ENCODE results near the gene JMY.

JMY gene

GRCh38 chr5:79257314-79257713, 21.4 kb downstream of the JMY start:
- H3K9me3 Mint-ChIP-seq = no peaks in the 10 kb centered on the region
- H3K27ac Mint-ChIP-seq = no peak overlapping the region
- no peaks in the 10 kb centered on the region for H3K27me3 Mint-ChIP-seq
- peaks cover 12% of the 10 kb centered on the region for H3K36me3 Mint-ChIP-seq (ENCODE audit: low read depth)
- no peak overlapping the region for H3K4me3 Mint-ChIP-seq
- H3K4me1 Mint-ChIP-seq (ENCODE audit: low read depth) = peaks cover 34% of the 10 kb centered on the region

DNA sequence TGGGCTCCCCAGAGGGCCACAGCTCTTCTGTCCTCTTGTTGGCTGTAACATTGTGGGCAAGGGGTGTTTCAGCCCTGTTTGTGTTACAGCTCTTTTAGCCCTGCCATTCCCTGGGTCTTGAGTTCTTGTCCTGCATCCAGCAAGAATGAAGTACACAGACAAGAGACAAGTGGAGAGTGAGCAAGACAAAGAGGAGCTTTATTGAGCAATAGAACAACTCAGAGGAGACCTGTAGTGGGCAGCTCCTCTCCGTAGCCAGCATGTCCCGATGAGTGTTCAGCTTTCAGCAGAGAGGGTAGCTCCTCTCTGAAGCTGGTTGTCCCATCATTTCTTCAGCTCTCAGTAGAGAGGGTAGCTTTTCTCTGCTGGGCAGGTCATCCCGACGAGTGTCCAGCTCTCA, 22.9 kb downstream of the JMY start:
- Mint-ChIP-seq H3K27ac (no peak overlapping the region), H3K36me3 (ENCODE audit: low read depth) (peaks cover 5% of the 10 kb centered on the region), H3K9me3 (no peaks in the 10 kb centered on the region), H3K27me3 (no peaks in the 10 kb centered on the region), H3K4me1 (ENCODE audit: low read depth) (peaks cover 42% of the 10 kb centered on the region), H3K4me3 (no peak overlapping the region)

DNA sequence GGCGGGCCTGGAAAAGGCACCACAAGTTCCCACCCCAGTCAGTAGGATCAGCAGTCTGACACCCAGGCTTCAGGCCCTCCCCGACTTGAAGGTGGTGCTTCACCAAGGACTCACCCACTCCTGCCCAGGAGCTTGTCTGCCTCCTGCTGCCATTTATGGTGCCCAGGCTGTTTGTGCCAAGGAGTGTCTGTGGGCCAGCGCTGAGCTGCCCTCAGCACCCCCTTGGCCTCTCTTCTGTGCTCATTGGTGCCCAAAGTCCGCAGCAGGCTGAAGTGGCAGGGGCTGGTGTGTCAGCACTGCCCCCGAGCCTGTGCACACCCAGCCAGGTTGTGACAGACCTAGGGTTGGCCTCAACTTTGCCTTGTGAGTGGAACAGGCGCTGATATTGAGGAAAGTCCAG, 23.5 kb downstream of the JMY start:
- no peaks in the 10 kb centered on the region for H3K9me3 Mint-ChIP-seq
- peaks cover 38% of the 10 kb centered on the region for H3K4me1 Mint-ChIP-seq (ENCODE audit: low read depth)
- no peak overlapping the region for H3K4me3 Mint-ChIP-seq
- peaks cover 5% of the 10 kb centered on the region for H3K36me3 Mint-ChIP-seq (ENCODE audit: low read depth)
- H3K27ac Mint-ChIP-seq = no peak overlapping the region
- no peaks in the 10 kb centered on the region for H3K27me3 Mint-ChIP-seq

GRCh38 chr5:79259810-79260209, 23.9 kb downstream of the JMY start:
- no peaks in the 10 kb centered on the region for H3K27me3 Mint-ChIP-seq
- H3K4me3 Mint-ChIP-seq = no peak overlapping the region
- peaks cover 34% of the 10 kb centered on the region for H3K4me1 Mint-ChIP-seq (ENCODE audit: low read depth)
- H3K9me3 Mint-ChIP-seq = no peaks in the 10 kb centered on the region
- no peak overlapping the region for H3K27ac Mint-ChIP-seq
- peaks cover 5% of the 10 kb centered on the region for H3K36me3 Mint-ChIP-seq (ENCODE audit: low read depth)

DNA sequence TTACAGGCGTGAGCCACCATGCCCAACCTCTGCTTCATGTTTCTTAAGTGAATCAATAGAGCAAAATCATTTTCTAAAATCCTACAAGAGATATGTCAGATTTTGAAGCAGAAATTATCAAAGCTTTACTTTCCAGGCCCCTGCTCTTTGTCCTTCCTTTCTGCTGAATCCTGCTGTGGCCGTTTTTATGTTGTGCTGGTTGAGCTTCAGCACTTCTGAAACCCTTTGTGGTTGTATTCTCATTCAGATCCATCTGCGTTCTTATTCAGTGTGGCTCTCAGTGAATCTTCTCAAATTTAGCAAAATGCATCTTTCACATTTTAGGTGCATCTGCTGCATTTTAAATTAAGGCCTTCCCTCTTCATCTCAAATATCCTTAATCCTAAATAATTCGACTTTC, 26.0 kb downstream of the JMY start:
- H3K4me1 Mint-ChIP-seq (ENCODE audit: low read depth) = peaks cover 25% of the 10 kb centered on the region
- no peaks in the 10 kb centered on the region for H3K27me3 Mint-ChIP-seq

GRCh38 chr5:79263290-79263689, 27.4 kb downstream of the JMY start:
- Mint-ChIP-seq H3K27ac (no peak overlapping the region), H3K9me3 (no peaks in the 10 kb centered on the region), H3K36me3 (ENCODE audit: low read depth) (peaks cover 4% of the 10 kb centered on the region), H3K4me1 (ENCODE audit: low read depth) (peaks cover 25% of the 10 kb centered on the region), H3K4me3 (no peak overlapping the region), H3K27me3 (no peaks in the 10 kb centered on the region)

More for the DNA sequence above, 26.0 kb downstream of the JMY start:
- H3K4me3 Mint-ChIP-seq = no peak overlapping the region
- H3K36me3 Mint-ChIP-seq (ENCODE audit: low read depth) = peaks cover 4% of the 10 kb centered on the region
- no peaks in the 10 kb centered on the region for H3K9me3 Mint-ChIP-seq
- no peak overlapping the region for H3K27ac Mint-ChIP-seq

GRCh38 chr5:79267180-79267579, 31.2 kb downstream of the JMY start:
- Mint-ChIP-seq H3K36me3 (ENCODE audit: low read depth) (peaks cover 6% of the 10 kb centered on the region), H3K27me3 (no peaks in the 10 kb centered on the region), H3K27ac (no peak overlapping the region), H3K4me3 (no peak overlapping the region), H3K9me3 (peaks cover 3% of the 10 kb centered on the region), H3K4me1 (ENCODE audit: low read depth) (peaks cover 20% of the 10 kb centered on the region)

GRCh38 chr5:79269733-79270166, 33.8 kb downstream of the JMY start:
- H3K27ac Mint-ChIP-seq = no peak overlapping the region
- peaks cover 5% of the 10 kb centered on the region for H3K9me3 Mint-ChIP-seq
- H3K27me3 Mint-ChIP-seq = no peaks in the 10 kb centered on the region
- no peak overlapping the region for H3K4me3 Mint-ChIP-seq
- H3K36me3 Mint-ChIP-seq (ENCODE audit: low read depth) = peaks cover 20% of the 10 kb centered on the region
- H3K4me1 Mint-ChIP-seq (ENCODE audit: low read depth) = peaks cover 10% of the 10 kb centered on the region

DNA sequence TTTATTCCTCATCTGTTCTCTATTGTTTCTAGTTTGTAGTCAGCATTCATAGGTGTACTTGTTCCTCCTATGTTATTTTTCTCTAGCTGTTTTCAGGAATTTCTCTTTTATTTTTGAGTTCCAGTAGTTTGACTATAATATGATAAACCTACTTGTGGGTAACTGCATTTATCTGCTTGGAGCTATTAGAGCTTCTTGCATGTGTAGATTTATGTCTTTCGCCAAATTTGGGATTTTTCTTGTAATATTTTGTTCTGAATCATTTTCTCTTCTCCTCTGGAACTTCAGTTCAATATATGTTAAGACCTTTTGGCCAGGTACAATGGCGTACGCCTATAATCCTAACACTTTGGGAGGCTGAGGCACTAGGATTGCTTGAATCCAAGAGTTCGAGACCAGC, 37.4 kb downstream of the JMY start:
- Mint-ChIP-seq H3K9me3 (peaks cover 5% of the 10 kb centered on the region), H3K4me1 (ENCODE audit: low read depth) (peaks cover 22% of the 10 kb centered on the region), H3K27me3 (no peaks in the 10 kb centered on the region), H3K27ac (no peak overlapping the region), H3K36me3 (ENCODE audit: low read depth) (peaks cover 30% of the 10 kb centered on the region), H3K4me3 (no peak overlapping the region)

- Mint-ChIP-seq H3K27me3 (no peaks in the 10 kb centered on the region), H3K4me1 (ENCODE audit: low read depth) (peaks cover 10% of the 10 kb centered on the region), H3K27ac (no peak overlapping the region), H3K36me3 (ENCODE audit: low read depth) (peaks cover 22% of the 10 kb centered on the region), H3K4me3 (no peak overlapping the region), H3K9me3 (no peaks in the 10 kb centered on the region)
These were observed 48.9 kb downstream of the JMY start for GRCh38 chr5:79284846-79285245.

DNA sequence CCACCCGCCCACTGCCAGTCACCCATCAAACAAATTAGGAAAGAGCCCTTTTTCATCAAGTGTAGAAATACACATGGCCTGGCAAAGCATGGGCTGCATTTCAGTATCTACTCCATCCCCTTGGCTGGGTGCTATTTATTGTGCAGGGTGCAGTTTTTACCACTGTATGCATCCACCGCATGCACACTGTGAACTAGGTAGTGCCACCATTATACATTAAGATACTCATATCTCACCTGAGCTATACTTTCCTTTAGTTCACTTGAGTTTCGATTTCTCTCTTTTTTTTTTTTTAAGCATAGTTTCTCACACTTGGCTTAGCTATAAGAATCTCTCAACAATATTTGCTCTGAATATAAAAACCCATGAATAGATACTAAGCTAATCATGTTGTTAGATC, 49.4 kb downstream of the JMY start:
- Mint-ChIP-seq H3K36me3 (ENCODE audit: low read depth) (peaks cover 22% of the 10 kb centered on the region), H3K27ac (no peak overlapping the region), H3K27me3 (no peaks in the 10 kb centered on the region), H3K9me3 (no peaks in the 10 kb centered on the region), H3K4me3 (no peak overlapping the region), H3K4me1 (ENCODE audit: low read depth) (peaks cover 10% of the 10 kb centered on the region)

- Mint-ChIP-seq H3K9me3 (no peaks in the 10 kb centered on the region), H3K4me1 (ENCODE audit: low read depth) (peaks cover 10% of the 10 kb centered on the region), H3K36me3 (ENCODE audit: low read depth) (peaks cover 23% of the 10 kb centered on the region), H3K27me3 (no peaks in the 10 kb centered on the region), H3K27ac (no peak overlapping the region), H3K4me3 (no peak overlapping the region)
These were observed 49.9 kb downstream of the JMY start for GRCh38 chr5:79285833-79286232.

- H3K4me3 Mint-ChIP-seq = no peak overlapping the region
These were observed 51.4 kb downstream of the JMY start for GRCh38 chr5:79287380-79287779.

GRCh38 chr5:79287907-79288306, 52.0 kb downstream of the JMY start:
- Mint-ChIP-seq H3K4me1 (ENCODE audit: low read depth) (peaks cover 10% of the 10 kb centered on the region), H3K4me3 (no peak overlapping the region), H3K27ac (no peak overlapping the region)

More at GRCh38 chr5:79287380-79287779, 51.4 kb downstream of the JMY start:
- Mint-ChIP-seq H3K4me1 (ENCODE audit: low read depth) (peaks cover 10% of the 10 kb centered on the region), H3K9me3 (no peaks in the 10 kb centered on the region), H3K36me3 (ENCODE audit: low read depth) (peaks cover 33% of the 10 kb centered on the region), H3K27me3 (no peaks in the 10 kb centered on the region), H3K27ac (no peak overlapping the region)

GRCh38 chr5:79295029-79295428, 59.1 kb downstream of the JMY start:
- no peaks in the 10 kb centered on the region for H3K27me3 Mint-ChIP-seq
- H3K27ac Mint-ChIP-seq = no peak overlapping the region
- H3K4me3 Mint-ChIP-seq = no peak overlapping the region
- H3K4me1 Mint-ChIP-seq (ENCODE audit: low read depth) = no peaks in the 10 kb centered on the region
- H3K36me3 Mint-ChIP-seq (ENCODE audit: low read depth) = peaks cover 25% of the 10 kb centered on the region
- H3K9me3 Mint-ChIP-seq = no peaks in the 10 kb centered on the region

More at GRCh38 chr5:79287907-79288306, 52.0 kb downstream of the JMY start:
- Mint-ChIP-seq H3K9me3 (no peaks in the 10 kb centered on the region), H3K27me3 (no peaks in the 10 kb centered on the region), H3K36me3 (ENCODE audit: low read depth) (peaks cover 31% of the 10 kb centered on the region)

- Mint-ChIP-seq H3K9me3 (no peaks in the 10 kb centered on the region), H3K36me3 (ENCODE audit: low read depth) (peaks cover 24% of the 10 kb centered on the region), H3K27me3 (no peaks in the 10 kb centered on the region)
These were observed 61.7 kb downstream of the JMY start for GRCh38 chr5:79297661-79298060.

More at GRCh38 chr5:79297661-79298060, 61.7 kb downstream of the JMY start:
- H3K4me3 Mint-ChIP-seq = no peak overlapping the region
- H3K4me1 Mint-ChIP-seq (ENCODE audit: low read depth) = no peaks in the 10 kb centered on the region
- H3K27ac Mint-ChIP-seq = no peak overlapping the region
